Fibroblast of skin of scalp (primary cell): ENCODE data around the gene SPPL3.

ENCODE experiments used
- DNase-seq: peaks from one replicate; pipeline ENCODE4 v3.0.0-alpha.2; 2013

The SPPL3 gene

GRCh38 chr12:120719496-120720233, 184.5 kb downstream of the SPPL3 start:
- no peak for DNase-seq

- no peak for DNase-seq
These were observed 185.1 kb downstream of the SPPL3 start for GRCh38 chr12:120719072-120719471.

DNA sequence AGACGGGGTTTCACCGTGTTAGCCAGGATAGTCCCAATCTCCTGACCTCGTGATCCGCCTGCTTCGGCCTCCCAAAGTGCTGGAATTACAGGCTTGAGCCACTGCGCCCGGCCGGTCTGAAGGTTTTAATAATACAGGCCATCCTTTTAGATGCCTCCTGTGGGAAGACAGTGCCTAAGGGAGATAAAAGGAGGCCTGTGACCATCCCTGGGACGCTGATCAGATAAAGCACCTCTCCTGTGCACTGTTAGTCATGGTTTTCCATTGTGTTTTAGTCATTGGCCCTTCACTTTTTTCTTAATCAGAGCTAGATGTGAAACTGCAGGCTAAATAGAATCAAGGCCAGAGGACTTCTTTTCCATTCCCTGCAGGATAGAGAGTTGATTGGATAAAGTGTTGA, 186.1 kb downstream of the SPPL3 start:
- no peak for DNase-seq

DNA sequence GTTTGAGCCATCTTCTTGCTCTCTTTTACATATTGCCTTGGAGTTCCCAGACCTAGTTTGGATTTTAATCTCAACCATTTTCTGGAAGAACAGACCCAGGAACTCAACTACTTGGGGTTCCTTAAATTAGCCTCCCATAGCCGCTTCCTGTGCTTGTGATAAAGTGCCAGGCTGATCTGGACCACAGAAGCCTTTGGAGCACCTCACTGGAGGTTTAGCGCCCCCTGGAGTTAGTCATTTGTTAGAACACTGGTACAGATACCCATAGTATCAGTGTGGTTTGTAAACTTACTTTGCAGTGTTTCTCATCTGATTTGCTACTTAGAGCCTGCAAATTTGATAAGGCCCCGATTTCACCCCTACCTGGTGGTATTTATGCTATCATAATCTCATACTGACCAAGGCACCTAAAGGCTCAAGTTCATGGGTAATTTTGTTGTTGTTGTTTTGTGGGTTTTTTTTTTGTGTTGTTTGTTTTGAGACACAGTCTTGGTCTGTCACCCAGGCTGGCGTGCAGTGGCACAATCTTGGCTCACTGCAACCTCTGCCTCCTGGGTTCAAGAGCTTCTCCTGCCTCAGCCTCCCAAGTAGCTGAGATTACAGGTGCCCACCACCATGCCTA, 190.2 kb downstream of the SPPL3 start:
- peak; percentile 82 for DNase-seq

- no peak for DNase-seq
These were observed 191.5 kb downstream of the SPPL3 start for GRCh38 chr12:120712610-120713009.
